Tibial nerve (tissue), 4 donors: ENCODE data around the gene CPNE8. TPM values are rescaled to one million over a fixed set of nuclear protein-coding genes. Genes with fewer than 3 reads are reported as not detected.

Experiments used
- DNase-seq, 2 donors: peaks; one replicate each; pipeline ENCODE4 v3.0.0-alpha.2; 2019; ENCODE audit warnings: low spot score in 2 of 2
- H3K27ac ChIP-seq, 4 donors: fragments of 200-600 bp; sonication (generic) in 3 of 4; one replicate each; pipeline ENCODE4 v1.5.1; 2017 to 2019; ENCODE audit warnings: mild to moderate bottlenecking in 1 of 4
- H3K27me3 ChIP-seq, 2 donors: fragments of 200-600 bp; sonication (generic) in 1 of 2; one replicate each; pipeline versions ENCODE4 v1.5.1 to v1.6.0; 2017 to 2019
- H3K36me3 ChIP-seq, 3 donors: fragments of 200-600 bp; sonication (generic); one replicate each; pipeline ENCODE4 v1.5.1; 2018 to 2019
- H3K4me1 ChIP-seq, 4 donors: fragments of 200-600 bp; sonication (generic) in 3 of 4; one replicate each; pipeline ENCODE4 v1.5.1; 2017 to 2019
- H3K4me3 ChIP-seq, 4 donors: fragments of 200-600 bp; sonication (generic) in 3 of 4; one replicate each; pipeline ENCODE4 v1.5.1; 2017 to 2019; ENCODE audit warnings: mild to moderate bottlenecking in 1 of 4, moderate library complexity in 1 of 4
- H3K9me3 ChIP-seq, 4 donors: fragments of 200-600 bp; sonication (generic) in 3 of 4; one replicate each; pipeline ENCODE4 v1.5.1; 2017 to 2019
- CTCF ChIP-seq, 5 experiments: fragments of 200-600 bp in 3 of 5; fragments of 450-650 bp in 2 of 5; sonication (generic) in 3 of 5; IDR thresholded peaks; one replicate each; pipeline ENCODE4 v1.5.1; 2016 to 2019; ENCODE audit warnings: antibody characterized with exemption in 5 of 5, mild to moderate bottlenecking in 3 of 5, moderate library complexity in 2 of 5
- EP300 ChIP-seq, 2 donors: sonication (generic); formaldehyde crosslinking; IDR thresholded peaks; one replicate each; pipeline ENCODE4 v1.6.1; 2017; ENCODE audit warnings: antibody characterized with exemption in 2 of 2, mild to moderate bottlenecking in 1 of 2
- POLR2A ChIP-seq, 2 donors: fragments of 450-650 bp; IDR thresholded peaks; one replicate each; pipeline ENCODE4 v1.6.1; 2017; ENCODE audit warnings: antibody characterized with exemption in 2 of 2, mild to moderate bottlenecking in 2 of 2, moderate library complexity in 2 of 2
- WGBS, 2 donors: methylation state at CpG; one replicate each; pipeline ENCODE4 v1.1.5; 2018; 5-methylcytosine and 5-hydroxymethylcytosine counted together
- total RNA-seq, 4 donors: library from RNA; depleted of rRNA; stranded (reverse); fragments of >200 nt; gene quantifications; one replicate each; pipeline ENCODE4 v1.1.0, GENCODE V29; 2016

Gene CPNE8
- total RNA-seq, 4 donors from 2014 or later, result 16.5 to 20.7 (median 20.4) TPM

GRCh38 chr12:38886931-38887330 lies 18.5 kb downstream of the CPNE8 start:
- Histone ChIP-seq H3K27ac (no peak overlapping the region), H3K4me1 (no peaks in the 10 kb centered on the region), H3K4me3 (no peak overlapping the region), H3K27me3 (no peaks in the 10 kb centered on the region), H3K36me3 (no peaks in the 10 kb centered on the region), H3K9me3 (peaks cover 0 to 6% (median 0%) of the 10 kb centered on the region in 4 donors)
- DNase-seq, result no peak
- 90 to 96% methylated on average over 1 of the region's 1 CpG for WGBS, 2 donors
- TF ChIP-seq CTCF (IDR thresholded peaks at IDR 0.05), result no peak
- no peak for TF ChIP-seq EP300 (IDR thresholded peaks at IDR 0.05)
- no peak for TF ChIP-seq POLR2A (IDR thresholded peaks at IDR 0.05)

GRCh38 chr12:38886064-38886463 lies 19.3 kb downstream of the CPNE8 start:
- no peaks in the 10 kb centered on the region for H3K4me1 ChIP-seq
- H3K27ac ChIP-seq, result no peak overlapping the region
- TF ChIP-seq POLR2A (IDR thresholded peaks at IDR 0.05), result no peak
- TF ChIP-seq EP300 (IDR thresholded peaks at IDR 0.05), result no peak
- TF ChIP-seq CTCF (IDR thresholded peaks at IDR 0.05), result no peak
- H3K27me3 ChIP-seq, result no peaks in the 10 kb centered on the region
- no peak overlapping the region for H3K4me3 ChIP-seq
- H3K36me3 ChIP-seq, result no peaks in the 10 kb centered on the region
- DNase-seq, result no peak
- H3K9me3 ChIP-seq, result peaks cover 0 to 6% (median 0%) of the 10 kb centered on the region in 4 donors

- TF ChIP-seq POLR2A (IDR thresholded peaks at IDR 0.05) (no peak), EP300 (IDR thresholded peaks at IDR 0.05) (no peak), CTCF (IDR thresholded peaks at IDR 0.05) (no peak)
Measured at GRCh38 chr12:38884666-38885065, 20.7 kb downstream of the CPNE8 start.

GRCh38 chr12:38883629-38884134 lies 21.7 kb downstream of the CPNE8 start:
- WGBS, 2 donors, result 88 to 92% methylated on average over 3 of the region's 3 CpGs
- Histone ChIP-seq H3K4me3 (no peak overlapping the region), H3K9me3 (peaks cover 0 to 6% (median 0%) of the 10 kb centered on the region in 4 donors), H3K36me3 (no peaks in the 10 kb centered on the region), H3K4me1 (no peaks in the 10 kb centered on the region), H3K27me3 (no peaks in the 10 kb centered on the region), H3K27ac (no peak overlapping the region)
- TF ChIP-seq EP300 (IDR thresholded peaks at IDR 0.05), result no peak
- TF ChIP-seq CTCF (IDR thresholded peaks at IDR 0.05), result no peak
- DNase-seq, result no peak

More at GRCh38 chr12:38884666-38885065, 20.7 kb downstream of the CPNE8 start:
- no peaks in the 10 kb centered on the region for H3K4me1 ChIP-seq
- H3K27me3 ChIP-seq, result no peaks in the 10 kb centered on the region
- no peaks in the 10 kb centered on the region for H3K36me3 ChIP-seq
- WGBS, 2 donors, result 87 to 93% methylated on average over 3 of the region's 3 CpGs
- no peak overlapping the region for H3K27ac ChIP-seq
- no peak for DNase-seq
- no peak overlapping the region for H3K4me3 ChIP-seq
- H3K9me3 ChIP-seq, result peaks cover 0 to 6% (median 0%) of the 10 kb centered on the region in 4 donors

GRCh38 chr12:38880288-38880687 lies 25.1 kb downstream of the CPNE8 start:
- Histone ChIP-seq H3K27me3 (no peaks in the 10 kb centered on the region), H3K27ac (no peak overlapping the region), H3K9me3 (peaks cover 0 to 6% (median 0%) of the 10 kb centered on the region in 4 donors), H3K36me3 (no peaks in the 10 kb centered on the region), H3K4me1 (no peaks in the 10 kb centered on the region), H3K4me3 (no peak overlapping the region)
- WGBS, 2 donors, result 89 to 93% methylated on average over 3 of the region's 3 CpGs
- no peak for DNase-seq
- TF ChIP-seq EP300 (IDR thresholded peaks at IDR 0.05) (no peak), POLR2A (IDR thresholded peaks at IDR 0.05) (no peak), CTCF (IDR thresholded peaks at IDR 0.05) (no peak)
